Cardiac fibroblast (primary cell): ENCODE data around the gene CTSZ.

Experiments used
- DNase-seq, 2 donors: peaks; one replicate each; pipeline versions ENCODE4 v3.0.0 to v3.0.0-alpha.2; 2010; ENCODE audit warnings: low read depth in 2 of 2
- H3K4me3 ChIP-seq, 2 donors: replicated peaks in 1 of 2; 1 replicate in 1 of 2; 2 replicates in 1 of 2; pipeline ENCODE4 v1.5.1; 2011; ENCODE audit warnings: low read depth in 2 of 2, low read length in 2 of 2, mild to moderate bottlenecking in 2 of 2, moderate library complexity in 1 of 2
- CTCF ChIP-seq: IDR thresholded peaks from one replicate; pipeline ENCODE4 v1.5.1; 2011; ENCODE audit warnings: low read depth, mild to moderate bottlenecking, low read length, inconsistent platforms

Gene CTSZ

GRCh38 chr20:59032023-59032712, 25.1 kb upstream of the CTSZ start, which contains the start of gene ATP5F1E:
TSS of gene ATP5F1E (minus strand) at chr20:59032335. CDS start at chr20:59032251, 84 bp downstream.
- peak; percentile 93 to 97 for DNase-seq
- no peak for TF ChIP-seq CTCF
- H3K4me3 ChIP-seq: peak within 1 kb of the TSS; percentile 69 to 91

GRCh38 chr20:59031564-59032022, 24.5 kb upstream of the CTSZ start:
- DNase-seq: no peak

GRCh38 chr20:59030911-59031563, 24.0 kb upstream of the CTSZ start:
- TF ChIP-seq CTCF: no peak
- H3K4me3 ChIP-seq: peak overlapping the region; percentile 69 to 91
- no peak for DNase-seq

More at GRCh38 chr20:59031564-59032022, 24.5 kb upstream of the CTSZ start:
- TF ChIP-seq CTCF: no peak
- peak overlapping the region; percentile 69 to 91 for H3K4me3 ChIP-seq

- no peak for DNase-seq
- peak overlapping the region in 1 of 2 donors; percentile 38 for H3K4me3 ChIP-seq
- TF ChIP-seq CTCF: no peak
Measured at GRCh38 chr20:59028812-59029211, 21.8 kb upstream of the CTSZ start.

- no peak overlapping the region for H3K4me3 ChIP-seq
- TF ChIP-seq CTCF: no peak
- peak; percentile 42 to 78 for DNase-seq
Measured at GRCh38 chr20:59027741-59028320, 20.8 kb upstream of the CTSZ start.

GRCh38 chr20:59026904-59027740, 20.1 kb upstream of the CTSZ start:
- no peak for DNase-seq
- TF ChIP-seq CTCF: no peak

More at GRCh38 chr20:59026904-59027740, 20.1 kb upstream of the CTSZ start:
- H3K4me3 ChIP-seq: no peak overlapping the region
